H1 (cell line): ENCODE results near the gene L3MBTL2. TPM values are rescaled to one million over a fixed set of nuclear protein-coding genes. Genes with fewer than 3 reads are reported as not detected.

Experiments
- CTCF ChIA-PET: fragments of 300-600 bp; sonication (Branson Sonifier 250); formaldehyde crosslinking; loops from one replicate; lab custom pipeline; 2021; ENCODE audit not compliant: partially characterized antibody; lab: Charles Lee
- POLR2A ChIA-PET: fragments of 300-600 bp; sonication (Branson Sonifier 250); formaldehyde crosslinking; loops from one replicate; lab custom pipeline; 2021; ENCODE audit warnings: inconsistent platforms; ENCODE audit not compliant: partially characterized antibody; lab: Charles Lee
- DNase-seq, 2 experiments: peaks; one replicate each; pipeline versions ENCODE4 v3.0.0 to v3.0.0-alpha.2; 2010 to 2022; ENCODE audit warnings: low spot score in 2 of 2, low read depth in 1 of 2, mixed read lengths in 1 of 2
- FAIRE-seq: peaks from 2 replicates; lab custom pipeline; 2011; peaks lifted over from hg19 to GRCh38; lab: Jason Lieb, UNC
- H2AFZ ChIP-seq: 2 replicates; pipeline ENCODE4 v1.8.1; 2012; ENCODE audit warnings: low read length, inconsistent platforms
- H2AK5ac ChIP-seq: 2 replicates; pipeline ENCODE4 v1.6.1; 2013; ENCODE audit warnings: low read depth, low read length
- H2BK120ac ChIP-seq: replicated peaks from 2 replicates; pipeline ENCODE3; 2013; ENCODE audit warnings: low read depth, low read length, inconsistent platforms
- H2BK12ac ChIP-seq: 2 replicates; pipeline ENCODE4 v1.6.1; 2013; ENCODE audit warnings: low read depth, low read length
- H2BK15ac ChIP-seq: 2 replicates; pipeline ENCODE4 v1.6.1; 2013; ENCODE audit warnings: low read length
- H2BK20ac ChIP-seq: 2 replicates; pipeline ENCODE4 v1.6.1; 2013; ENCODE audit warnings: low read length
- H2BK5ac ChIP-seq: 2 replicates; pipeline ENCODE4 v1.6.1; 2013; ENCODE audit warnings: low read depth, low read length
- H3K14ac ChIP-seq: 2 replicates; pipeline ENCODE4 v1.6.1; 2013; ENCODE audit warnings: inconsistent platforms; ENCODE audit not compliant: insufficient read length
- H3K18ac ChIP-seq: 2 replicates; pipeline ENCODE4 v1.6.1; 2013; ENCODE audit warnings: low read length; ENCODE audit errors: extremely low read depth
- H3K23ac ChIP-seq: 2 replicates; pipeline ENCODE4 v1.6.1; 2013; ENCODE audit warnings: inconsistent platforms; ENCODE audit not compliant: insufficient read length
- H3K23me2 ChIP-seq: 2 replicates; pipeline ENCODE4 v1.6.1; 2013; ENCODE audit warnings: low read depth, low read length
- H3K27ac ChIP-seq: 2 replicates; pipeline ENCODE4 v1.6.1; 2011; ENCODE audit warnings: low read depth, low read length, inconsistent platforms
- H3K27me3 ChIP-seq, 4 experiments: replicated peaks in 1 of 4; 1 replicate in 1 of 4; 2 replicates in 3 of 4; pipeline versions ENCODE4 v1.6.1 to v1.8.1; 2011 to 2013; ENCODE audit warnings: low read length in 3 of 4, mild to moderate bottlenecking in 3 of 4, inconsistent platforms in 2 of 4, mixed read lengths in 2 of 4, moderate library complexity in 1 of 4; ENCODE audit not compliant: control insufficient read depth in 3 of 4, insufficient read depth in 3 of 4; ENCODE audit errors: extremely low read depth in 1 of 4
- H3K36me3 ChIP-seq, 4 experiments: 2 replicates each; pipeline versions ENCODE4 v1.6.1 to v1.8.1; 2011 to 2013; ENCODE audit warnings: mild to moderate bottlenecking in 4 of 4, low read length in 3 of 4, moderate library complexity in 2 of 4, control low read depth in 1 of 4, inconsistent platforms in 1 of 4; ENCODE audit not compliant: insufficient read depth in 4 of 4, control insufficient read depth in 2 of 4
- H3K4ac ChIP-seq: replicated peaks from 2 replicates; pipeline ENCODE3; 2013; ENCODE audit warnings: low read length, low read depth, mixed read lengths, inconsistent platforms; ENCODE audit not compliant: insufficient read length
- H3K4me1 ChIP-seq, 4 experiments: replicated peaks in 1 of 4; 1 replicate in 1 of 4; 2 replicates in 3 of 4; pipeline versions ENCODE4 v1.6.1 to v1.8.1; 2011 to 2013; ENCODE audit warnings: low read length in 3 of 4, inconsistent platforms in 2 of 4, mixed read lengths in 1 of 4; ENCODE audit not compliant: insufficient read depth in 4 of 4, control insufficient read depth in 3 of 4
- H3K4me2 ChIP-seq, 2 experiments: 2 replicates each; pipeline versions ENCODE4 v1.6.1 to v1.8.1; 2011 to 2013; ENCODE audit warnings: low read depth in 2 of 2, low read length in 2 of 2, control low read depth in 1 of 2, inconsistent platforms in 1 of 2, mild to moderate bottlenecking in 1 of 2; ENCODE audit not compliant: insufficient read depth in 1 of 2
- H3K4me3 ChIP-seq, 4 experiments: fragments of 200-600, 300-600 bp in 1 of 4; sonication (generic), shearing (Covaris generic), sonication (Bioruptor Twin) in 1 of 4; 2 replicates each; pipeline versions ENCODE4 v1.5.1 to v1.8.1; 2011 to 2016; ENCODE audit warnings: low read length in 4 of 4, low read depth in 3 of 4, control low read depth in 2 of 4, inconsistent platforms in 2 of 4, mild to moderate bottlenecking in 2 of 4, mixed read lengths in 1 of 4, moderate library complexity in 1 of 4; ENCODE audit not compliant: insufficient read depth in 2 of 4; ENCODE audit errors: extremely low read depth in 1 of 4
- H3K56ac ChIP-seq: replicated peaks from 2 replicates; pipeline ENCODE3; 2013; ENCODE audit warnings: low read depth, mild to moderate bottlenecking, mixed read lengths, low read length, inconsistent platforms; ENCODE audit not compliant: insufficient read length
- H3K79me1 ChIP-seq: 2 replicates; pipeline ENCODE4 v1.6.1; 2013; ENCODE audit warnings: low read depth, low read length, control low read depth
- H3K79me2 ChIP-seq, 2 experiments: 2 replicates each; pipeline versions ENCODE4 v1.6.1 to v1.8.1; 2012 to 2013; ENCODE audit warnings: low read length in 2 of 2, mild to moderate bottlenecking in 2 of 2, inconsistent platforms in 1 of 2; ENCODE audit not compliant: insufficient read depth in 2 of 2, control insufficient read depth in 1 of 2
- H3K9ac ChIP-seq, 4 experiments: replicated peaks in 1 of 4; 1 replicate in 1 of 4; 2 replicates in 3 of 4; pipeline versions ENCODE4 v1.6.1 to v1.8.1; 2011 to 2013; ENCODE audit warnings: low read depth in 3 of 4, low read length in 3 of 4, control low read depth in 2 of 4, mild to moderate bottlenecking in 2 of 4, moderate library complexity in 2 of 4, inconsistent platforms in 1 of 4; ENCODE audit errors: extremely low read depth in 1 of 4
- H3K9me3 ChIP-seq, 2 experiments: 2 replicates each; pipeline versions ENCODE4 v1.6.1 to v1.8.1; 2012 to 2013; ENCODE audit warnings: mild to moderate bottlenecking in 2 of 2, moderate library complexity in 2 of 2, control low read depth in 1 of 2, inconsistent platforms in 1 of 2, low read depth in 1 of 2, low read length in 1 of 2, mixed read lengths in 1 of 2; ENCODE audit not compliant: insufficient read depth in 2 of 2
- H4K20me1 ChIP-seq, 2 experiments: replicated peaks in 1 of 2; 2 replicates each; pipeline versions ENCODE3 to v1.8.1; 2011 to 2013; ENCODE audit warnings: inconsistent platforms in 2 of 2, low read length in 2 of 2, mild to moderate bottlenecking in 1 of 2; ENCODE audit not compliant: insufficient read depth in 2 of 2, control insufficient read depth in 1 of 2
- H4K5ac ChIP-seq: 2 replicates; pipeline ENCODE4 v1.6.1; 2013; ENCODE audit warnings: low read length, low read depth, mixed read lengths, inconsistent platforms; ENCODE audit not compliant: insufficient read length
- H4K8ac ChIP-seq: 2 replicates; pipeline ENCODE4 v1.8.0; 2013; ENCODE audit warnings: mild to moderate bottlenecking, moderate library complexity, low read length, inconsistent platforms; ENCODE audit not compliant: insufficient read depth; ENCODE audit errors: extremely low read depth
- H4K91ac ChIP-seq: replicated peaks from 2 replicates; pipeline ENCODE3; 2013; ENCODE audit warnings: low read length, mixed read lengths, inconsistent platforms; ENCODE audit not compliant: insufficient read length
- BACH1 ChIP-seq: IDR thresholded peaks from 2 replicates; pipeline ENCODE4 v1.6.1; 2012; ENCODE audit warnings: low read length, improper control_type of control experiment
- BRCA1 ChIP-seq: IDR thresholded peaks from 2 replicates; pipeline ENCODE4 v1.6.1; 2012; ENCODE audit warnings: low read depth, low read length, improper control_type of control experiment
- MAFK ChIP-seq: IDR thresholded peaks from 2 replicates; pipeline ENCODE4 v1.6.1; 2012; ENCODE audit warnings: low read depth, mild to moderate bottlenecking, improper control_type of control experiment, low read length
- RAD21 ChIP-seq, 2 experiments: IDR thresholded peaks in 1 of 2; conservative IDR thresholded peaks in 1 of 2; 2 replicates each; pipeline ENCODE4 v1.6.1; 2011; ENCODE audit warnings: low read depth in 2 of 2, low read length in 2 of 2, improper control_type of control experiment in 1 of 2, inconsistent platforms in 1 of 2, mild to moderate bottlenecking in 1 of 2, moderate library complexity in 1 of 2
- SIN3A ChIP-seq, 2 experiments: IDR thresholded peaks in 1 of 2; conservative IDR thresholded peaks in 1 of 2; 2 replicates each; pipeline ENCODE4 v1.6.1; 2011 to 2012; ENCODE audit warnings: low read length in 2 of 2, improper control_type of control experiment in 1 of 2, low read depth in 1 of 2, mild to moderate bottlenecking in 1 of 2
- SP1 ChIP-seq: IDR thresholded peaks from 2 replicates; pipeline ENCODE4 v1.6.1; 2011; ENCODE audit warnings: low read depth, low read length
- SP2 ChIP-seq: IDR thresholded peaks from 2 replicates; pipeline ENCODE4 v1.6.1; 2012; ENCODE audit warnings: mild to moderate bottlenecking, low read length, inconsistent platforms
- TAF7 ChIP-seq: optimal IDR thresholded peaks from 2 replicates; pipeline ENCODE3; 2011; ENCODE audit warnings: low read depth, mild to moderate bottlenecking, inconsistent platforms, low read length, moderate library complexity, borderline replicate concordance
- TBP ChIP-seq: IDR thresholded peaks from 2 replicates; pipeline ENCODE4 v1.6.1; 2011; ENCODE audit warnings: low read depth, low read length, improper control_type of control experiment
- WGBS, 2 experiments: shearing (Covaris generic) in 1 of 2; methylation state at CpG; one replicate each; pipeline versions ENCODE4 v1.1.6 to v1.1.7; 2013 to 2015; ENCODE audit warnings: low lambda C conversion rate in 2 of 2, mixed read lengths in 2 of 2, inconsistent platforms in 1 of 2, low coverage in 1 of 2, missing lambda C conversion rate in 1 of 2; ENCODE audit not compliant: insufficient replicate concordance in 2 of 2, insufficient coverage in 1 of 2, insufficient read length in 1 of 2; ENCODE audit errors: extremely low coverage in 1 of 2, missing lambda C conversion rate in 1 of 2; 5-methylcytosine and 5-hydroxymethylcytosine counted together
- polyA plus RNA-seq, 7 experiments: library from polyadenylated mRNA; depleted of rRNA in 3 of 7; stranded (reverse) in 5 of 7; unstranded in 2 of 7; fragments of >200 nt in 5 of 7; fragments of 200-250 nt in 2 of 7; gene quantifications; 1 replicate in 5 of 7; 2 replicates in 1 of 7; 4 replicates in 1 of 7; pipeline versions ENCODE4 v1.2.1 to v1.2.3, GENCODE V29; 2011 to 2013; ENCODE audit warnings: missing spikeins in 2 of 7, mixed read lengths in 2 of 7
- total RNA-seq: library from RNA; stranded (reverse); fragmentation: NEBNext Ultra II Directional; extraction: Animal tissue kit (Norgen Biotek cat#: 25700); gene quantifications from 2 replicates; pipeline ENCODE4 v1.2.1, GENCODE V29; 2021

Gene L3MBTL2
- total and polyA plus RNA-seq, 2 of the 8 experiments (the other 6 are each of a cell fraction or from before 2014, with no cell fraction given), result 23.9 to 24.9 TPM

DNA sequence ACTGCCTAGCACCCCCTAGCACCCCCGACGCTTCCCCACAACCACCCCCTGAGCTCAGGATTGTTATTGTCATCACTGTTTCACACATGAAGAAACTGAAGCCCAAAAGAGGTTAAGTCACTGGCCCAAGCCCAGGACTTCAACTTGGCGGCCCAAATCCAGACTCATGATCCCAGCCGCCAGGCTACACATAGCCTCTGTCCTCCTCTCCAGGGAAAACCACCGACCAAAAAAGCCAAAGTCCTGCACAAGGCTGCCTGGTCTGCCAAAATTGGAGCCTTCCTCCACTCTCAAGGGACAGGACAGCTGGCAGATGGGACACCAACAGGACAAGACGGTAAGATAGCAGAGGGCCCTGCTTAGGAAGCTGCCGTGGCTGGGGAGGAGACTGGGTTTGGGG is 10.8 kb downstream of the L3MBTL2 start:
- H3K4me3 ChIP-seq, result no peak overlapping the region

More for the DNA sequence above, 10.8 kb downstream of the L3MBTL2 start:
- Histone ChIP-seq H3K9ac (no peak overlapping the region; a peak in 1 of 7 replicates), H3K27ac (no peak overlapping the region), H2AFZ (no peak overlapping the region), H3K14ac (no peak overlapping the region), H3K4me1 (peaks cover 0 to 12% (median 6%) of the 10 kb centered on the region in 4 experiments; a peak in 6 of 7 replicates), H3K23me2 (no peaks in the 10 kb centered on the region), H4K20me1 (no peaks in the 10 kb centered on the region), H3K79me2 (no peaks in the 10 kb centered on the region), H2BK20ac (no peak overlapping the region), H4K5ac (no peak overlapping the region), H3K9me3 (no peaks in the 10 kb centered on the region; a peak in 2 of 4 replicates)
- no peak for DNase-seq
- TF ChIP-seq TBP, result no peak
- no peak for TF ChIP-seq RAD21 (IDR thresholded peaks at IDR 0.05 in 1 of 2, conservative IDR thresholded peaks at IDR 0.05 in 1 of 2; ENCODE audit: low read depth in 2 of 2, low read length in 2 of 2)
- no peak for TF ChIP-seq SP2
- no peak for TF ChIP-seq SP1
- TF ChIP-seq MAFK, result no peak
- TF ChIP-seq SIN3A (conservative IDR thresholded peaks at IDR 0.05 in 1 of 2, IDR thresholded peaks at IDR 0.05 in 1 of 2; ENCODE audit: low read depth in 1 of 2, low read length in 2 of 2), result no peak
- no peak for TF ChIP-seq TAF7
- TF ChIP-seq BRCA1, result no peak
- TF ChIP-seq BACH1, result no peak
- TF ChIP-seq, all 59 proteins: peak for 0
- H3K27me3 ChIP-seq, result no peaks in the 10 kb centered on the region
- H2BK120ac ChIP-seq, result no peak overlapping the region
- H3K79me1 ChIP-seq, result no peaks in the 10 kb centered on the region
- H3K23ac ChIP-seq, result no peak overlapping the region
- peaks cover 9 to 32% (median 15%) of the 10 kb centered on the region in 4 experiments for H3K36me3 ChIP-seq
- ChIA-PET CTCF (interaction anchor here (0.6 to 2.6 kb wide), 2 partner anchors 30 to 435 kb away, joined by 3 to 7 read pairs; no protein-coding TSS in a partner anchor), POLR2A (interaction anchor here (1.0 to 2.0 kb wide), 6 partner anchors 11 to 207 kb away, joined by 3 to 8 read pairs (median 4); no protein-coding TSS in a partner anchor)
- no peak overlapping the region for H3K18ac ChIP-seq
- H4K8ac ChIP-seq, result no peak overlapping the region; the same call in 1 of the 2 replicates
- H2BK15ac ChIP-seq, result no peak overlapping the region
- no peak overlapping the region for H2BK12ac ChIP-seq
- no peak overlapping the region for H3K56ac ChIP-seq
- no peak for FAIRE-seq
- no peak overlapping the region for H4K91ac ChIP-seq
- WGBS, 2 experiments, result 94% methylated on average over 7 of the region's 7 CpGs; no CpG with 5 or more reads in 1 of the 2 experiments
- H2AK5ac ChIP-seq, result no peak overlapping the region
- no peak overlapping the region for H2BK5ac ChIP-seq
- no peak overlapping the region for H3K4me2 ChIP-seq
- H3K4ac ChIP-seq, result no peak overlapping the region
